ENCODE results near the gene POLR1H.

DNA sequence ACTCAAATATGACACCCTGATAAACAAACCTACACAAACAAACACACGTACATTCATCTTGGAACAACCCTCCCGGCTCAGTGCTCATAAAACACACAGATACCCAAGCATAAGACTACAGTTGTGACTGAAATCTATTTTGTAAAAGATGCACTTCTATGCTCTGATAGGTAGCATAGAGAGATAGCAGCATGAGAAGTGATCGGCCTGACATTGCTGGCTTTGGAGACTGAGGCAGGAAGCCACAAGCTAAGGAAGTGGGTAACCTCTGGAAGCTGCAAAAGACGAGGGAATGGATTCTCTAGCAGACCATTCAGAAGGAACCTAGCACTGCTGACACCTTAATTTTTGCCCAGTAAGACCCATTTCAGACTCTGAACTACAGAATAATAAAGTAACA is 16.2 kb downstream of the POLR1H start:
- TF ChIP-seq CTCF (IDR thresholded peaks at IDR 0.05) = no peak
- TF ChIP-seq POLR2A (IDR thresholded peaks at IDR 0.05) = no peak
- TF ChIP-seq POLR2AphosphoS5 (IDR thresholded peaks at IDR 0.05) = no peak
- no peak for TF ChIP-seq EP300 (IDR thresholded peaks at IDR 0.05; ENCODE audit: low read depth)

Data from transverse colon (tissue), 4 donors.